NCI-H2081 (cell line): ENCODE measurements around the gene CCDC141.

Source experiments
- DNase-seq, 2 experiments: peaks; one replicate each; lab custom pipeline; 2025; lab: John Stamatoyannopoulos, UW

CCDC141 gene

GRCh38 chr2:178870703-178871102 is 179.2 kb downstream of the CCDC141 start:
- no peak for DNase-seq

- DNase-seq: peak; percentile 42 to 68
Measured at GRCh38 chr2:178865999-178866398, 183.9 kb downstream of the CCDC141 start.

- DNase-seq: peak; percentile 38 to 71
Measured at GRCh38 chr2:178865146-178865936, 184.6 kb downstream of the CCDC141 start.

GRCh38 chr2:178863856-178864620 is 185.9 kb downstream of the CCDC141 start:
- DNase-seq: peak; percentile 29 to 62

GRCh38 chr2:178863130-178863855 is 186.6 kb downstream of the CCDC141 start:
- no peak for DNase-seq

GRCh38 chr2:178860551-178860950 is 189.4 kb downstream of the CCDC141 start:
- no peak for DNase-seq

GRCh38 chr2:178859730-178860129 is 190.2 kb downstream of the CCDC141 start:
- DNase-seq: no peak

- no peak for DNase-seq
Measured at GRCh38 chr2:178858896-178859625, 190.9 kb downstream of the CCDC141 start.

- DNase-seq: no peak
Measured at GRCh38 chr2:178855151-178855550, 194.8 kb downstream of the CCDC141 start.

- DNase-seq: no peak
Measured at GRCh38 chr2:178848335-178848734, 201.6 kb downstream of the CCDC141 start.

GRCh38 chr2:178846458-178846802 is 203.5 kb downstream of the CCDC141 start:
- no peak for DNase-seq

- DNase-seq: peak in 1 of 2 experiments; percentile 49
Measured at GRCh38 chr2:178845566-178846457, 204.1 kb downstream of the CCDC141 start.

- DNase-seq: no peak
Measured at GRCh38 chr2:178844701-178845100, 205.2 kb downstream of the CCDC141 start.

GRCh38 chr2:178844269-178844668 is 205.7 kb downstream of the CCDC141 start:
- no peak for DNase-seq

GRCh38 chr2:178843697-178844096 is 206.2 kb downstream of the CCDC141 start:
- no peak for DNase-seq

- no peak for DNase-seq
Measured at GRCh38 chr2:178836807-178837206, 213.1 kb downstream of the CCDC141 start.

- DNase-seq: no peak
Measured at GRCh38 chr2:178834086-178834485, 215.9 kb downstream of the CCDC141 start.

- no peak for DNase-seq
Measured at GRCh38 chr2:178833382-178833781, 216.6 kb downstream of the CCDC141 start.

GRCh38 chr2:178830451-178830850 is 219.5 kb downstream of the CCDC141 start:
- no peak for DNase-seq

GRCh38 chr2:178829981-178830380 is 220.0 kb downstream of the CCDC141 start:
- no peak for DNase-seq
